GM23338 (cell line): Measurements from ENCODE around the gene PIK3CG. TPM values are rescaled to one million over a fixed set of nuclear protein-coding genes. Genes with fewer than 3 reads are reported as not detected.
A peak's percentile ranks its signal among the peaks of the same experiment; 100 is the strongest.

ENCODE experiments used
- ATAC-seq: fragments of 200-7000 bp; cut with Tn5 transposase; 3 replicates; pipeline ENCODE4 v1.9.1; 2020
- DNase-seq: peaks from one replicate; pipeline ENCODE4 v3.0.0-alpha.2; 2015; ENCODE audit warnings: low spot score
- H2AFZ ChIP-seq: fragments of 200-600 bp; sonication (generic); 2 replicates; pipeline ENCODE4 v1.8.0; 2016; ENCODE audit warnings: antibody characterized with exemption, mild to moderate bottlenecking, moderate library complexity
- H3F3A ChIP-seq: fragments of 200-600 bp; sonication (generic); replicated peaks from 2 replicates; pipeline ENCODE4 v1.8.0; 2017; ENCODE audit warnings: antibody characterized with exemption, mixed run types, low read depth
- H3K27ac ChIP-seq: fragments of 200-600 bp; sonication (generic); 2 replicates; pipeline ENCODE4 v1.6.1; 2016; ENCODE audit warnings: low read depth
- H3K27me3 ChIP-seq: fragments of 200-600 bp; sonication (generic); 2 replicates; pipeline ENCODE4 v1.8.0; 2016; ENCODE audit warnings: mild to moderate bottlenecking, mixed run types, moderate library complexity; ENCODE audit not compliant: insufficient read depth
- H3K36me3 ChIP-seq: fragments of 200-600 bp; sonication (generic); 2 replicates; pipeline ENCODE4 v1.8.0; 2016; ENCODE audit warnings: mild to moderate bottlenecking; ENCODE audit not compliant: insufficient read depth
- H3K4me1 ChIP-seq: fragments of 200-600 bp; sonication (generic); 2 replicates; pipeline ENCODE4 v1.8.0; 2016; ENCODE audit warnings: mild to moderate bottlenecking, moderate library complexity; ENCODE audit not compliant: insufficient read depth
- H3K4me2 ChIP-seq: fragments of 200-600 bp; sonication (generic); 2 replicates; pipeline ENCODE4 v1.7.1; 2017; ENCODE audit warnings: mixed run types
- H3K4me3 ChIP-seq: fragments of 200-600 bp; sonication (generic); 2 replicates; pipeline ENCODE4 v1.6.1; 2016; ENCODE audit warnings: mixed run types
- H3K79me2 ChIP-seq: fragments of 200-600 bp; sonication (generic); replicated peaks from 2 replicates; pipeline ENCODE4 v1.8.0; 2017; ENCODE audit warnings: mild to moderate bottlenecking; ENCODE audit not compliant: insufficient read depth
- H3K9me2 ChIP-seq: fragments of 200-600 bp; sonication (generic); 2 replicates; pipeline ENCODE4 v1.8.0; 2017; ENCODE audit not compliant: insufficient read depth
- H4K20me1 ChIP-seq: fragments of 200-600 bp; sonication (generic); replicated peaks from 2 replicates; pipeline ENCODE4 v1.8.0; 2017; ENCODE audit warnings: mild to moderate bottlenecking; ENCODE audit not compliant: insufficient read depth
- H3K27ac Mint-ChIP-seq: 2 replicates; pipeline ENCODE4 v1.8.0; 2020; ENCODE audit warnings: inconsistent platforms, mild to moderate bottlenecking, moderate library complexity, mixed read lengths
- H3K27me3 Mint-ChIP-seq: 3 replicates; pipeline ENCODE4 v1.8.0; 2022; ENCODE audit warnings: low read depth, mild to moderate bottlenecking, moderate library complexity, mixed read lengths, inconsistent platforms; ENCODE audit not compliant: insufficient read depth, poor library complexity
- H3K36me3 Mint-ChIP-seq: 3 replicates; pipeline ENCODE4 v1.8.0; 2021; ENCODE audit warnings: low read depth, mild to moderate bottlenecking, inconsistent platforms, moderate library complexity, mixed read lengths
- H3K4me1 Mint-ChIP-seq: 3 replicates; pipeline ENCODE4 v1.8.0; 2020; ENCODE audit warnings: mild to moderate bottlenecking, inconsistent platforms, mixed read lengths
- H3K4me3 Mint-ChIP-seq: 3 replicates; pipeline ENCODE4 v1.8.0; 2021; ENCODE audit warnings: moderate library complexity, mild to moderate bottlenecking, inconsistent platforms, mixed read lengths
- H3K9me3 Mint-ChIP-seq: 3 replicates; pipeline ENCODE4 v1.8.0; 2020; ENCODE audit warnings: moderate library complexity, mild to moderate bottlenecking, inconsistent platforms, mixed read lengths
- CREB1 ChIP-seq: fragments of 250-450 bp; sonication (Bioruptor Pico); IDR thresholded peaks from 2 replicates; pipeline ENCODE4 v1.5.0; 2020; ENCODE audit warnings: low read depth, mild to moderate bottlenecking, moderate library complexity
- NANOG ChIP-seq: IDR thresholded peaks from 2 replicates; pipeline ENCODE4 v1.6.1; 2016; ENCODE audit warnings: antibody characterized with exemption, borderline replicate concordance
- REST ChIP-seq: IDR thresholded peaks from one replicate; pipeline ENCODE4 v1.6.1; 2018; ENCODE audit warnings: antibody characterized with exemption; ENCODE audit not compliant: unreplicated experiment
- polyA plus RNA-seq: library from polyadenylated mRNA; unstranded; fragments of >200 nt; fragmentation: Nextera tagmentation; extraction: Ambion mirVana; gene quantifications from 2 replicates; pipeline ENCODE4 v1.2.1, GENCODE V29; 2016
- total RNA-seq: library from RNA; depleted of rRNA; stranded (reverse); fragments of >200 nt; shearing (Covaris generic); gene quantifications from 2 replicates; pipeline ENCODE4 v1.2.3, GENCODE V29; 2014
- TF ChIP-seq, protein P1 (sequence below), 2 experiments: fragments of 200-600 bp in 1 of 2; sonication (generic) in 1 of 2; conservative IDR thresholded peaks; 2 replicates each; pipeline versions ENCODE4 v1.5.1 to v1.6.1; 2016 to 2017; ENCODE audit warnings: antibody characterized with exemption in 2 of 2, low read depth in 2 of 2, mild to moderate bottlenecking in 2 of 2, moderate library complexity in 1 of 2

Gene PIK3CG
- total and polyA plus RNA-seq, 2 experiments from 2014 or later = not detected

- peak; percentile 32 for ATAC-seq
- no peak overlapping the region for H3K27ac Mint-ChIP-seq
These were observed 79.1 kb downstream of the PIK3CG start for GRCh38 chr7:106944035-106944665.

More at GRCh38 chr7:106944035-106944665, 79.1 kb downstream of the PIK3CG start:
- H3K27ac ChIP-seq = no peak overlapping the region
- H3K27me3 Mint-ChIP-seq = peaks cover 3% of the 10 kb centered on the region
- H3F3A ChIP-seq = no peaks in the 10 kb centered on the region
- H3K4me3 ChIP-seq = no peak overlapping the region
- H3K36me3 ChIP-seq = no peaks in the 10 kb centered on the region
- H3K9me3 Mint-ChIP-seq = no peaks in the 10 kb centered on the region
- no peaks in the 10 kb centered on the region for H4K20me1 ChIP-seq
- DNase-seq = peak; percentile 39
- no peaks in the 10 kb centered on the region for H3K36me3 Mint-ChIP-seq
- H3K4me2 ChIP-seq = no peak overlapping the region
- peaks cover 26% of the 10 kb centered on the region for H3K4me1 ChIP-seq
- H3K79me2 ChIP-seq = no peaks in the 10 kb centered on the region
- H3K4me1 Mint-ChIP-seq = peaks cover 34% of the 10 kb centered on the region
- H3K9me2 ChIP-seq = peaks cover 7% of the 10 kb centered on the region
- TF ChIP-seq CREB1 (CRISPR knock-in tag) = no peak
- TF ChIP-seq NANOG = no peak
- TF ChIP-seq, protein P1, sequence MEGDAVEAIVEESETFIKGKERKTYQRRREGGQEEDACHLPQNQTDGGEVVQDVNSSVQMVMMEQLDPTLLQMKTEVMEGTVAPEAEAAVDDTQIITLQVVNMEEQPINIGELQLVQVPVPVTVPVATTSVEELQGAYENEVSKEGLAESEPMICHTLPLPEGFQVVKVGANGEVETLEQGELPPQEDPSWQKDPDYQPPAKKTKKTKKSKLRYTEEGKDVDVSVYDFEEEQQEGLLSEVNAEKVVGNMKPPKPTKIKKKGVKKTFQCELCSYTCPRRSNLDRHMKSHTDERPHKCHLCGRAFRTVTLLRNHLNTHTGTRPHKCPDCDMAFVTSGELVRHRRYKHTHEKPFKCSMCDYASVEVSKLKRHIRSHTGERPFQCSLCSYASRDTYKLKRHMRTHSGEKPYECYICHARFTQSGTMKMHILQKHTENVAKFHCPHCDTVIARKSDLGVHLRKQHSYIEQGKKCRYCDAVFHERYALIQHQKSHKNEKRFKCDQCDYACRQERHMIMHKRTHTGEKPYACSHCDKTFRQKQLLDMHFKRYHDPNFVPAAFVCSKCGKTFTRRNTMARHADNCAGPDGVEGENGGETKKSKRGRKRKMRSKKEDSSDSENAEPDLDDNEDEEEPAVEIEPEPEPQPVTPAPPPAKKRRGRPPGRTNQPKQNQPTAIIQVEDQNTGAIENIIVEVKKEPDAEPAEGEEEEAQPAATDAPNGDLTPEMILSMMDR (conservative IDR thresholded peaks at IDR 0.05; ENCODE audit: low read depth in 2 of 2) = peak in 1 of 2 experiments; percentile 46; a peak in 2 of 4 replicates
- TF ChIP-seq REST = no peak
- peak overlapping the region; percentile 83; the same call in 1 of the 2 replicates for H2AFZ ChIP-seq
- H3K27me3 ChIP-seq = no peaks in the 10 kb centered on the region
- H3K4me3 Mint-ChIP-seq = no peak overlapping the region
